ENCODE measurements around the gene MCM7. TPM values are rescaled to one million over a fixed set of nuclear protein-coding genes. Genes with fewer than 3 reads are reported as not detected.
"Not testable (repeated sequence)": the region's sequence is repeated elsewhere in the genome, so short reads cannot be mapped to it uniquely, and the experiment has no call there.

The MCM7 gene
- total RNA-seq, 2 experiments from 2014 or later: 456 to 476 TPM

- no peaks in the 10 kb centered on the region for H3K27me3 Mint-ChIP-seq
- ATAC-seq (no peak), DNase-seq (no peak)
- peaks cover 8% of the 10 kb centered on the region for H3K4me1 Mint-ChIP-seq (ENCODE audit: low read depth)
- H3K4me3 Mint-ChIP-seq: no peak overlapping the region
- POLR2A ChIA-PET: interaction anchor here (1.0 to 1.1 kb wide), 2 partner anchors 23 to 36 kb away, joined by 3 read pairs; no protein-coding TSS in a partner anchor
- CTCF ChIA-PET: interaction anchor here (0.9 to 5.5 kb wide), 42 partner anchors 8 to 574 kb away, joined by 3 to 60 read pairs (median 5); partner anchors contain the start of genes AP4M1, CNPY4, GAL3ST4 and LAMTOR4
- intact Hi-C loops (cut with micrococcal nuclease): loop anchor here (10.0 kb wide), 1 partner anchor 273 kb away; no protein-coding TSS in a partner anchor
- H3K9me3 Mint-ChIP-seq: no peaks in the 10 kb centered on the region
- TF ChIP-seq CTCF (IDR thresholded peaks at IDR 0.05): no peak
- H3K27ac Mint-ChIP-seq: no peak overlapping the region
- no peaks in the 10 kb centered on the region for H3K36me3 Mint-ChIP-seq (ENCODE audit: low read depth)
Measured at GRCh38 chr7:100132126-100132525, 30.9 kb upstream of the MCM7 start.

DNA sequence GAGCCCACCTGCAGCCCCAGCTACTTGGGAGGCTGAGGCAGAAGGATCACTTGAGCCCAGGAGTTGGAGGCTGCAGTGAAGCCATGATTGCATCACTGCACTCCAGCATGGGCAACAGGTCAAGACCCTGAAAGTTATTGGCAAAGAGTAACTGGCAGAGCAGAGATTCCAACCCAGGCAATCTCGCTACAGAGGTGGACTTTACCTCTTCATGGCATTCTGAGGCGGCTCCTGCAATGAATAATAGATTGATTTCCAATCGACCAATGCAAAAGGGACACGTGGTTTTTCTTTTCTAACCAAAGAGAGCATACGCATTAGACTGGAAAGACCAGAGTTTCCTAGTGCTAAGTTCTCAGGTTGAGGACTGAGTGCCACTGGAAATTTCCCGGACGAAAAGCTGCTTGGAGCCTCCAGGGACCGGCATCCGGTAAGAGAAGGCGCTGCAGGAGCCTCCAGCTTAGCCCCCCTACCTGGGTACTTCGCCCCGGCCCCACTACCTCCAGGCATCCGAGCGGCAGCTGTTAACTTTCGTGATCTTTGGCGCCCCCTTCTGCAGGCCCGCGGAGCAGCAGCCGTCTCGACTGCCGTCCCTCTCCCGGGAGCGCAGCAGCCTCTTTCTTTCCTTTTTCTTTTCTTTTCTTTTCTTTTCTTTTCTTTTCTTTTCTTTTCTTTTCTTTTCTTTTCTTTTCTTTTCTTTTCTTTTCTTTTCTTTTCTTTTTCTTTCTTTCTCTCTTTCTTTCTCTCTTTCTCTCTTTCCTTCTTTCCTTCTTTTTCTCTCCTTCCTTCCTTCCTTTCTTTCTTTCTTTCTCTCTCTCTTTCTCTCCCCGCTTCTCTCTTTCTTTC, 29.6 kb upstream of the MCM7 start:
- TF ChIP-seq CTCF (IDR thresholded peaks at IDR 0.05): peak; percentile 98
- intact Hi-C loops (cut with micrococcal nuclease): loop anchor here (10.0 kb wide), 1 partner anchor 274 kb away; no protein-coding TSS in a partner anchor
- DNase-seq (peak; percentile 94), ATAC-seq (peak; percentile 30)
- ChIA-PET CTCF (interaction anchor here (0.6 to 5.5 kb wide), 48 partner anchors 9 to 616 kb away, joined by 3 to 60 read pairs (median 4); partner anchors contain the start of genes AP4M1, COPS6, GAL3ST4 and GJC3), POLR2A (interaction anchor here (1.4 to 1.6 kb wide), 2 partner anchors 16 to 30 kb away, joined by 4 to 5 read pairs; partner anchors contain the start of gene MCM7)
- Mint-ChIP-seq H3K36me3 (ENCODE audit: low read depth) (peaks cover 1% of the 10 kb centered on the region), H3K9me3 (no peaks in the 10 kb centered on the region), H3K27ac (no peak overlapping the region), H3K4me3 (no peak overlapping the region), H3K27me3 (no peaks in the 10 kb centered on the region), H3K4me1 (ENCODE audit: low read depth) (peaks cover 8% of the 10 kb centered on the region)

DNA sequence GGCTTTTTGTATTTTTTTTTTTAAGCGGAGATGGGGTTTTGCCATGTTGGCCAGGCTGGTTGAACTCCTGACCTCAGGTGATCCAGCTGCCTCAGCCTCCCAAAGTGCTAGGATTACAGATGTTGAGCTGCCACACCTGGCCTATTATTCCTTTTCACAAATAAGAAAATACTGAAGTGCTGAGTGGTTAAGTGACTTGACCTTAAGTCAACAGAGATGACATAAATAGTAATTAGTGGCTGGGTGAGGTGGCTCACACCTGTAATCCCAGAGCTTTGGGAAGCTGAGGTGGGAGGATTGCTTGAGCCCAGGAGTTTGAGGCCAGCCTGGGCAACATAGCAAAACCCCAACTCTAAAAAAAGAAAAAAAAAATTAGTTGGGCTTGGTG, 29.0 kb upstream of the MCM7 start:
- H3K4me1 Mint-ChIP-seq (ENCODE audit: low read depth): peaks cover 13% of the 10 kb centered on the region
- intact Hi-C loops (cut with micrococcal nuclease): loop anchor here (10.0 kb wide), 1 partner anchor 275 kb away; no protein-coding TSS in a partner anchor
- not testable (repeated sequence) for H3K4me3 Mint-ChIP-seq; H3K36me3 Mint-ChIP-seq (ENCODE audit: low read depth); H3K27ac Mint-ChIP-seq; H3K27me3 Mint-ChIP-seq; DNase-seq; H3K9me3 Mint-ChIP-seq; ATAC-seq
- ChIA-PET CTCF (interaction anchor here (0.6 to 5.5 kb wide), 42 partner anchors 8 to 615 kb away, joined by 3 to 60 read pairs (median 5); partner anchors contain the start of genes AP4M1, COPS6, GAL3ST4 and GJC3), POLR2A (interaction anchor here (1.6 kb wide), 1 partner anchor 29 kb away, joined by 4 read pairs; the partner anchor contains the start of gene MCM7)

DNA sequence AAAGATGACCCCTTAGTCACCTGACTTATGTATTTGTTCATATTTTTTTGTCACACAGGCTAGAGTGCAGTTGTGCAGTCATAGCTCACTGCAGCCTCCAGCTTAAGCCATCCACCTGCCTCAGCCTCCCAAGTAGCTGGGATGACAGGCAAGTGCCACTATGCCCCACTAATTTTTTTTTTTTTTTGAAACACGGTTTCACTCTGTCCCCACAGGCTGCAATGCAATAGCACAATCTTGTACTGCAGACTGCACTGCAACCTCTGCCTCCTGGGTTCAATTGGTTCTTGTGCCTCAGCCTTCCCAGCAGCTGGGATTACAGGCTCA, 27.4 kb upstream of the MCM7 start:
- TF ChIP-seq CTCF (IDR thresholded peaks at IDR 0.05): no peak
- no peaks in the 10 kb centered on the region for H3K27me3 Mint-ChIP-seq
- CTCF ChIA-PET: interaction anchor here (0.6 to 2.8 kb wide), 12 partner anchors 12 to 460 kb away, joined by 3 to 14 read pairs (median 4); partner anchors contain the start of genes AP4M1, LAMTOR4 and MCM7
- peak overlapping the region; percentile 99 for H3K4me3 Mint-ChIP-seq
- no peaks in the 10 kb centered on the region for H3K9me3 Mint-ChIP-seq
- H3K4me1 Mint-ChIP-seq (ENCODE audit: low read depth): peaks cover 22% of the 10 kb centered on the region
- DNase-seq (no peak), ATAC-seq (no peak)
- POLR2A ChIA-PET: interaction anchor here (0.5 to 4.9 kb wide), 8 partner anchors 14 to 201 kb away, joined by 3 to 43 read pairs (median 3); partner anchors contain the start of genes AP4M1 and MCM7
- intact Hi-C loops (cut with micrococcal nuclease): loop anchor here (10.0 kb wide), 1 partner anchor 214 kb away; the partner anchor contains the start of gene TRIM4
- H3K27ac Mint-ChIP-seq: peak overlapping the region; percentile 72
- H3K36me3 Mint-ChIP-seq (ENCODE audit: low read depth): peaks cover 1% of the 10 kb centered on the region

DNA sequence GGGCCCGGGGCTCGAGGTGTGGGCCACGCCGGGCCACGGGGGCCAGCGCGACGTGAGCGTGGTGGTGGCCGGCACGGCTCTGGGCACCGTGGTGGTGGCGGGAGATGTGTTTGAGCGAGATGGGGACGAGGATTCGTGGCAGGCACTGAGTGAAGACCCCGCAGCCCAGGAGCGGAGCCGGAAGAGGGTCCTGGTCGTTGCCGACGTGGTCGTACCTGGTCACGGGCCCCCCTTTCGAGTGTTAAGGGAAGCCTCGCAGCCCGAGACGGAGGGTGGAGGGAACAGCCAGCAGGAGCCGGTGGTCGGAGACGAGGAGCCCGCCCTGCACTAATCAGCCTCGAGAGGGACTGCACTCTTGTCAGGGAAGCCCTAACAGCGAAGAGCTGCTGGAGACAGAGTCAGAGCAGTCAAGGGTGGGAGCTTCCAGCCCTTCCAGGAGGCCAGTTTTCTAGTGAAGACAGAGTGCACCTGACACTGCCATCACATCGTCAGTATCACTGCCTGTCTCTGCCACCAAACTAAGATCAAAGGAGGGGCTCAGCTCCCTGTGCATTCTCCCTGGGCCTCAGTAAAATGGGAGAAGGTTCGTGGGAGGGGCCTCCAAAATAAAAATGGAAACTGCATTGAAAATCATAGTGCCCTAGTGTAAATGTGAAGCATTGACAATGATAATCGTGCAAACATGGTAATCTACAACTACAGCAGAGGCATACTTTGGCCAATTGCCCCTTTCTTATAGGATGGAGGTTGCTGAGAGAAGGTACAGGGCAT, 26.9 kb upstream of the MCM7 start:
- no peak for TF ChIP-seq CTCF (IDR thresholded peaks at IDR 0.05)
- H3K27ac Mint-ChIP-seq: peak overlapping the region; percentile 72
- ATAC-seq (peak; percentile 14), DNase-seq (peak; percentile 56)
- intact Hi-C loops (cut with micrococcal nuclease): loop anchor here (10.0 kb wide), 1 partner anchor 213 kb away; the partner anchor contains the start of gene TRIM4
- peaks cover 22% of the 10 kb centered on the region for H3K4me1 Mint-ChIP-seq (ENCODE audit: low read depth)
- no peaks in the 10 kb centered on the region for H3K9me3 Mint-ChIP-seq
- ChIA-PET CTCF (interaction anchor here (0.6 to 2.8 kb wide), 10 partner anchors 12 to 461 kb away, joined by 3 to 14 read pairs (median 3); partner anchors contain the start of genes AP4M1, LAMTOR4 and MCM7), POLR2A (interaction anchor here (0.5 to 4.9 kb wide), 7 partner anchors 14 to 202 kb away, joined by 3 to 43 read pairs (median 3); partner anchors contain the start of genes AP4M1 and MCM7)
- H3K27me3 Mint-ChIP-seq: no peaks in the 10 kb centered on the region
- peak overlapping the region; percentile 99 for H3K4me3 Mint-ChIP-seq
- H3K36me3 Mint-ChIP-seq (ENCODE audit: low read depth): peaks cover 3% of the 10 kb centered on the region
